ENCODE results near the gene NUP188.

The NUP188 gene

GRCh38 chr9:129008986-129009583, 61.6 kb downstream of the NUP188 start:
- no peak for DNase-seq

GRCh38 chr9:129009584-129010141, 62.2 kb downstream of the NUP188 start:
- DNase-seq = no peak

- no peak for DNase-seq
These were observed 62.9 kb downstream of the NUP188 start for GRCh38 chr9:129010267-129010975.

- no peak for DNase-seq
These were observed 63.7 kb downstream of the NUP188 start for GRCh38 chr9:129011170-129011569.

GRCh38 chr9:129011761-129012181, 64.3 kb downstream of the NUP188 start:
- no peak for DNase-seq

- DNase-seq = no peak
These were observed 64.8 kb downstream of the NUP188 start for GRCh38 chr9:129012343-129012742.

- DNase-seq = no peak
These were observed 65.5 kb downstream of the NUP188 start for GRCh38 chr9:129012893-129013448.

- DNase-seq = no peak
These were observed 66.2 kb downstream of the NUP188 start for GRCh38 chr9:129013674-129014073.

GRCh38 chr9:129014124-129014523, 66.6 kb downstream of the NUP188 start:
- DNase-seq = no peak

GRCh38 chr9:129014608-129015007, 67.1 kb downstream of the NUP188 start:
- DNase-seq = no peak

- DNase-seq = no peak
These were observed 73.6 kb downstream of the NUP188 start for GRCh38 chr9:129021091-129021490.

GRCh38 chr9:129022037-129022436, 74.5 kb downstream of the NUP188 start:
- DNase-seq = no peak

GRCh38 chr9:129023036-129023907, 75.8 kb downstream of the NUP188 start:
- DNase-seq = no peak

GRCh38 chr9:129023908-129024233, 76.4 kb downstream of the NUP188 start:
- no peak for DNase-seq

GRCh38 chr9:129026442-129027223, 79.1 kb downstream of the NUP188 start:
- no peak for DNase-seq

- DNase-seq = no peak
These were observed 79.8 kb downstream of the NUP188 start for GRCh38 chr9:129027224-129027684.

GRCh38 chr9:129027685-129028191, 80.2 kb downstream of the NUP188 start:
- no peak for DNase-seq

GRCh38 chr9:129028192-129028966, 80.9 kb downstream of the NUP188 start, which contains the start of gene SH3GLB2:
SH3GLB2 (minus strand) TSS chr9:129028331; CDS start chr9:129028154, 177 bp downstream.
- DNase-seq = peak; percentile 96 to 98

GRCh38 chr9:129030191-129030590, 82.7 kb downstream of the NUP188 start:
- DNase-seq = no peak

GRCh38 chr9:129031514-129031913, 84.0 kb downstream of the NUP188 start:
- no peak for DNase-seq

- DNase-seq = no peak
These were observed 85.2 kb downstream of the NUP188 start for GRCh38 chr9:129032541-129033159.
